CD4-positive, alpha-beta T cell treated with Interleukin-1 beta for 1 hour (primary cell): ENCODE results near the gene PKD2L1.
"Not testable (repeated sequence)": the region's sequence is repeated elsewhere in the genome, so short reads cannot be mapped to it uniquely, and the experiment has no call there.

Experiments used
- DNase-seq, 2 donors: peaks; one replicate each; pipeline ENCODE4 v3.0.0-alpha.2; 2020 to 2022

The PKD2L1 gene

DNA sequence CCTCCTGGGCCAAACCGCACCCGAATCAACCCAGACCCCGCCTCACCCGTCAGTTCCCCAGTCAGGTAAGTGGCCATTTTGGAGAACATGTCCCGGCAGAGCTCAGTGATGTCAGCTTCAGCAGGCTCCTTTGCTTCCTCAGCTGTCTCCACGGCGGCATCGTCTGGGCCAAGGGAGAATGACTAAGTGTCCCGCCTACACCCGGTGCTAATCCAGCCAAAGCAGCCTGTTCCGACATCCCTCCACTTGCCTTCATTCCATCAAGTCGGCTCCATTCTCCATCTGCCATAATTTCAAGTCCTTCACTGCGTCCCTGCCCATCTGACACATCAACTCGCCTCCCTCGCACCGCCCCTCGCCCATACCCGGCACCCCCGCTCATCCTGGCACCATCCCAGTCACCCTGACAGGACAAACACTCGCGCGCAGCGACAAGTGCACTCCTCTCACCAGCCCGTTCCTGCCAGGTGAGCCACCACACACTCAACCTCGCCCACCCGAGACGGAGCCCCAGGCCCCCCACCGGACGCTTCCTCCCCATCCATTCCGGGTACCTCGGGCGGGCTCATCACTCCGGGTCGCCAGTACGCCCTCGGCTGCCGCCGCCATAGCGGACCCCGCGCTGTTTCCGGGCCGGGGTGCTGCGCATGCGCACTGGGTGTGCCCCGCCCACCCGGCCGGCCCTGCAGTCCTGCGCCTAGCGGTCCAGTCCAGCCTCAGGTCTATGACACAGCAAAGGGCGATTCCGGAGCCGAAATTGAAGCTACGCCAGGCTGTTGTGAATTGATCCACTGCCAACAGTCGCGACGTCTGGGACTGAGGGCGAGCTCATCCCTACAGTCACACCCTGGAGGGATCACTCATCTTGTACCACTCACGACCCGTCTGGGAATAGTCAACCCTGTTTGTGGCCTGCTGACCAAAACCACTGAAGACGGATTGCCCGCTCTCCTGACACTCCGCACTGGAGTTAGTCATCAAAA lies 43.7 kb downstream of the PKD2L1 start, which contains the start of gene BLOC1S2:
Gene BLOC1S2, minus strand, starts transcription at position 630 of the 983 bp plus-strand sequence. Its CDS starts 21 bp downstream, at position 609.
- peak; percentile 88 for DNase-seq

DNA sequence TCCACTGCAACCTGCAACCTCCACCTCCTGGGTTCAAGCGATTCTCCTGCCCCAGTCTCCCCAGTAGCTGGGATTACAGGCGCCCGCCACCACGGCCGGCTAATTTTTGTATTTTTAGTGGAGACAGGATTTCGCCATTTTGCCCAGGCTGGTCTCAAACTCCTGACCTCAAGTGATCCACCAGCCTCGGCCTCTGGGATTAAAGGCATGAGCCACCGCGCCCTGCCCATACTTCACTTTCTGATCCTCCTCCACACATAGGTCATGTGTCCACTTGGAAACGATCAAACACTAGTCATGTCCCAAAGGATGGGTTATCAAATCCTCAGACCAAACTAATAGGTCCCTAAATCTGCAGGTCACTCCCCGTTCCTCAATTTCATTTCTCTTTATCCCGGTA lies 44.7 kb downstream of the PKD2L1 start:
- not testable (repeated sequence) for DNase-seq

DNA sequence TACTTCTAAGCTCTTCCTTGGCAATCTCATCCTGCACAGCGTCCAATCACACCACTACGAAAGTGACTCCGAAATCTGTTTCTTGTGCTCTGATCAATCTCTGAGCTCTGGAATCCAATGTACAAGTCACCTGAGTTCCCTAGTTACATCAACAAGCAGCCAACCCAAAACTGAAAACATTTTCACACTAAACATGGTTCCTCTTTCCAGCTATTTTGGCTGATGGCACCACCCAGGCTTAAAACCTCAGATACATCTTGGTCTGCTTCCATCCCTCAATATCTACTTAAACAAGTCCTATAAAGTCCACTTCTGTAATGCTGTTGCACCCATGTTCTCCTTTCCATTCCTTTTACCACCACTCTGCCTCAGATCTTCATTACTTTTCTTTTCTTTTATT lies 47.1 kb downstream of the PKD2L1 start:
- peak in 1 of 2 donors; percentile 5 for DNase-seq

DNA sequence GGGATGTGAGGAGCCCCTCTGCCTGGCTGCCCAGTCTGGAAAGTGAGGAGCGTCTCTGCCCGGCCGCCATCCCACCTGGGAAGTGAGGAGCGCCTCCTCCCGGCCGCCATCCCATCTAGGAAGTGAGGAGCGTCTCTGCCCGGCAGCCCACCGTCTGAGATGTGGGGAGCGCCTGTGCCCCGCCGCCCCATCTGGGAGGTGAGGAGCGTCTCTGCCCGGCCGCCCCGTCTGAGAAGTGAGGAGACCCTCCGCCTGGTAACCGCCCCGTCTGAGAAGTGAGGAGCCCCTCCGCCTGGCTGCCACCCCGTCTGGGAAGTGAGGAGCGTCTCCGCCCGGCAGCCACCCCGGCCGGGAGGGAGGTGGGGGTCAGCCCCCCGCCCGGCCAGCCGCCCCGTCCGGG lies 53.1 kb downstream of the PKD2L1 start:
- not testable (repeated sequence) for DNase-seq

DNA sequence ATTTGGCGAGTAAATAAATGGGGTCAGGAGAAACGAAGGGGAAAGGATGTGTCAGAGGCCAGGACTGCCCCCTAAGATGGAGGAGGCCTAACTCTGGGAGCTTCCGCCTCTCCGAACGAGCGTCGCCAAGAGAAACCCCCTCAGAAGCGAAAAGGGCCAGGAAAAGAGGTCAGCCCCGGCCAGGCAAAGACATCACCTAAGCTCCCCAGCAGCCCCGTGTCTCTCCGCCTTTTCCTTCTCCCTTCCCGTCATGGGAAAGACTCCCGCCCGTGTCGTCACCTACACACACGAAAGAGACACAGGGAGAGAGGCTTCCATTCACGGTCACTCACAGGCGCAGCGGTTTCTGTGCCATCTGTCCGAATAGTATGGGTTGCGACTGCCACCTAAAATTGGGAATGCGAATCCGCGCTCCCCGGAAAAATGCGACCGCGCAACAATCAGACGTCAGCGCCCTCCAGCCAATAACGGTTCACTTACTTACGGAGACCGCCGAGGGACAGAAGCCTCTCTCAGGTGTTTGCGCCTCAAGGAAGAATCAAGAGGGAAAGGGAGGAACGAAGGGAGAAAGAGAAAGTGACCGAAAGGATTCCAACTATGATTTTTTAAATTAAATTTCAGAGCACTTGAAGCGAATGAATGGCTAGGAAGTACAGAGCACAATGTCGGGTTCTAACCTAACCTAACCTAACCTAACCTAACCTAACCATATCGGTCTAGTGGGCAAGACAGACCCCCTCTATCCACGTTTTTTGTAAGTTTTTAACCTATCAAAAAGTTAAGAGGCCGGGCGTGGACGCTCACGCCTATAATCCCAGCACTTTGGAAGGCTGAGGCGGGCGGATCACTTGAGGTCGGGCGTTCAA lies 62.6 kb downstream of the PKD2L1 start, which contains the start of gene CWF19L1:
Gene CWF19L1, minus strand, starts transcription at position 400 of the 866 bp plus-strand sequence. Its CDS starts 45 bp downstream, at position 355.
- DNase-seq, result peak; percentile 75 to 81

DNA sequence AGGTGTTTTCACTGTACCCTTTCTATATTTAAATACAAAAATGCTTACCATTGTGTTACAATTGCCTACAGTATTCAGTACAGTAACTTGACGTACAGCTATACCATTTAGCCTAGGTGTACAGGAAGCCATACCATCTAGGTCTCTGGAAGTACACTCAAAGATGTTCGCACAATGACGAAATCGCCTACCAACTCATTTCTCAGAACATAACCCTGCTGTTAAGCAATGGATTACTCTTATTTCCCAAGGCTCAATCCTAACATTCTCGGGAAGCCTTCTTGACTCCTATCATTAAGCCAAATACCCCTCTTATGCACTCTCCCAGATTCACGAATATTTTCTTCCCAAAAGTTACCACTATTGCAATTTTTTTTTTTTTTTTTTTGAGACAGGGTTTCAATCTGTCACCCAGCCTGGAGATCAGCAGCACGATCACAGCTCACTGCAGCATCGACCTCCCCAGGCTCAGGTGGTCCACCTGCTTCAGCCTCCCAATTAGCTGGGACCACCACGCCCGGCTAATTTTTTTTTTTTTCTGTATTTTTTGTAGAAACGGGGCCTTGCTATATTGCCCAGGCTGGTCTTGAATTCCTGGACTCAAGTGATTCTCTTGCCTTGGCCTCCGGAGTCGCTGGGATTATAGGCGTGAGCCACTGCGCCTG lies 64.1 kb downstream of the PKD2L1 start:
- no peak for DNase-seq

DNA sequence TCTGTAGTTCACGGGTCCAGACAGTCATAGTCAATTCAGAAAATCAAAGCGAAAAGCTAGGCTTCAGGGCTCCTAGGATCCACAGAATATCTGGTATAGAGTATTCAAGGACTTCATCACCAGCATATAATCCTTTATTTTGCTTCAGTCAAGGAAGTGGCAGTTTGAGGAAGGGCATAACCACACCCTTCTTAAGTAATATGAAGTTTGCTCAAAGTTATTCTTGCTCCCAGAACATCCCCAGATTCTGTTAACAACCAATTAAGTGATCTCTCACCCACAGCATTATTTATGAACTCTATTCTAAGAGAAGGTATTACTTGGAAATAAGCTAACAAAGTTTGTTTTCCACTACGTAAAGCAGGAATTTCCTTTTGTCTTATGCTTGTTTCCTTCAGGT lies 75.8 kb downstream of the PKD2L1 start:
- DNase-seq, result no peak

DNA sequence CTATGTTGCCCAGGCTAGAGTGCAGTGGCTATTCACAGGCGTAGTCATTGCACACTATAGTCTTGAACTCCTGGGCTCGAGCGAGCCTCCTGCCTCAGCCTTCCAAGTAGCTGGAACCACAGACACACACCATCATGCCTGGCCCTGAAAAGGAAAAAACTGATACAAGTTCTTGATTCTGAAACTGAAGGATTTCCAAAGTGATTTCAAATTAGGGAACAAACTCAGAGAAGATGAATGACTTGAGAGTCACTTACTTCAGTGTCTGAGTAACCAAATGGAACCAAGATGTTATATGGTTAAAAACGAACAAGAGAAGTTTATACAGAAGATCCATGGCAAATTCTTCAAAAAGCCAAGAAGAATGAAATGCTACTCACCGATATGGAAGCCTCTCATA lies 77.0 kb downstream of the PKD2L1 start:
- DNase-seq, result no peak

DNA sequence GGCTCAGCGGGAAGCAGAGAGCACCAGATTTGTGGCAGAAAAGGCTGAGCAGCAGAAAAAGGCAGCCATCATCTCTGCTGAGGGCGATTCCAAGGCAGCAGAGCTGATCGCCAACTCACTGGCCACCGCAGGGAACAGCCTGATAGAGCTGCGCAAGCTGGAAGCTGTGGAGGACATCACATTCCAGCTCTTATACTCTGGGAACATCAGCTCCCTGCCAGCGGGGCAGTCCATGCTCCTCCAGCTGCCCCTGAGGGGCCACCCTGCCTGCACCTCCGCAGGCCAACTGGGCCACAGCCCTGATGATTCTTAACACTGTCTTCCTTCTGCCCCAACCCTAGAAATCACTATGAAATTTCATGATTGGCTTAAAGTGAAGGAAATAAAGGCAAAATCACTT lies 81.2 kb downstream of the PKD2L1 start:
- no peak for DNase-seq

DNA sequence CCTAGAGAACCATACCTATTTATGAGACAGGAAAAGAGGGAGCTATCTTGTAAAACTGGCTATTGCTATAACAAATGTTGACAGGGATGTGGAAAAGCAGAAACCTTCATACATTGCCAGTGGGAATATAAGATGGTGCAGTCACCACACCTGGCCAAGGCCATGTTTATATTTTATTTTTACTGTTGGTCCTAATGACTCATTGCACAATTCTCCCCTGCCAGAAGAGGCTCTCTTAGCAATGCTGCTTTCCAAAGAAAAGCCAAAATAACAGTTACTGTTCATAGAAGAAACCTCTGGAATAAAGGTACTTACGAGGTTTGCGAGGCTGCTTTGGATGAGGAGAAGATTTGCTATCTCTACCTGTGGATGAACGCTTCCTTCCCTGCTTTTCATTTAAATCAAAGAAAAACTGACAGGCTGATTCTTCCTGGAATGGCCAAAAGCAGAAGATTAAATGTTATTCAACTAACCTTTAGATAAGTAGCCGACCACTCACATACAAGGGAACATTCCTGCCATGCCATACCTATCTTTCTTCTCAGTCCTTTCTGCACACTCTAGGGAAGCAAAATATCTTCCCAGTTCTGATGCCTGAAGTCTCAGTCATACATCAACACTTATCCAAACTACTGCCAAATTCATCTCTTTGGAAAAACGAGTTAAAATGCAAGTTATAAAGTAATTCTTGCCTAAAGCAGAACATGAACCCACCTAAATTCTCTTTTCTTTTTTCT lies 84.4 kb downstream of the PKD2L1 start:
- no peak for DNase-seq

DNA sequence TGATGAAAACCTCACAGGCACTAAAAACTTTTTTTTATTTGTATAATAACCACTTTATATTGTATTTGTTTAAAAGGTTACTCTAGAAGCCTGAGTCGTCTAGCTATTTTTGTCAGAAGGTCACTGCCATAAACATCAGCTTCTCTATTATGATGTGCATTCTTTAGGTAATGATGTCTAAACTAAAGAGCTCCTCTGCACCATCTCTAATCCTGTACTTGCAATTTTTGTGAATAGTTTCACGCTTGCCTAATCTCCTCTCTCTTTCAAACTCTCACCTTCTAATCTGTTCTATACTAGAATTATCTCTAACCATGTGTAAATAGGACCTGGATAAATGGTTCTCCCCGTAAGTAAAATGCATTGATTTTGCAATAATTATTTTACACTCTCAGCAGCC lies 90.2 kb downstream of the PKD2L1 start:
- DNase-seq, result no peak

DNA sequence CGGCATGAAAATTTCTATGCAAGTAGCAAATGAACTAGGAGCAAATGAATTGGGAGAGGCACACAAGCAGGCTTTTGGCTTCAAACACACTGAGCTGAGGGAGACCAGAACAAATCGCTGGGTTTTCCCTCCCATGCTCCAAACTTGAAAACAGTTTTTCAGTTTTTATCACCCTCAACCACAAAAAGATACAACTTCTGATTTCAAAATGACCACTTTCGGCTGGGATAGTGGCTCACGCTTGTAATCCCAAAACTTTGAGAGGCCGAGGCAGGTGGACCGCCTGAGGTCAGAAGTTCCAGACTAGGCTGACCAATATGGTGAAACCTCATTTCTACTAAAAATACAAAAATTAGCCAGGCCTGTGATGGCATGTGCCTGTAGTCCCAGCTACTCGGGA lies 91.6 kb downstream of the PKD2L1 start:
- no peak for DNase-seq
